ENCODE data around the gene ST3GAL3. TPM values are rescaled to one million over a fixed set of nuclear protein-coding genes. Genes with fewer than 3 reads are reported as not detected.

ST3GAL3 gene
- total RNA-seq, 1 experiment from 2014 or later, result 8.3 TPM

DNA sequence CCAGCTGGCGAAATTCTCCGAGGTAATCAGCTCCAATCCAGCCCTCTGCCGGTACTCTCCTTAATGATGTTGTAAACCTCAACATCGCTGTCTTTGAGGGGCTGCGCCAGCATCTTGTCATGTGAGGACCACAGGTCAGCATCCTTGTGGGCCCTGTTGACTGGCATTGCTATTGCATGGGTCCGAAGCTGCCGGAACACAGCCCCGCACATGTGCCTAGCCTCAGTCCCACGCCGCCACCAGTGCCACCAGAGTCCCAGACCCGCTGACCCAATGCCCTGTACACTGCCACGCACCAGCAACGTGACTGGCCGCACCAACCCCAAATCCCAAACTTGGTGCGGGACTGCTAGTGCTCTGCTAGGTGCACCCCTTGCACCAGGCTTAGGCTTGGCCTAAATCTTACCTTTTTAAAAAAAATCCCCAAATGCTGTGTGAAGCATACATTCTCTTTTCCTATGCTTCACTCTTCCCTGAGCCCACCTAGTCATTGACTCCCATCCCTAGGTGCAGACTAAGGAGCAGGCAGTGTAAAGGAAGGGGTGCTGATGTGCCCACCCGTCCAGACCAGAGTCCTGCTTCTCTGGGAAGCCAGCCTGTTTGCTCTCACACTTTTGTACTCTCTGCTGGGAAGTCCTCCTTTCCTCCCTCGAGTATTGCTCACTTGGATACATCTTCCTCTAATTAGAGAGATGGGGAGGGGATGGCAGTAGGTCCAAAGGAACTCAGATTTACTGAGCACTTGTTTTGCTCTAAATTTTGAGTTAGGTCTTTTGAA, 144.4 kb downstream of the ST3GAL3 start:
- Mint-ChIP-seq H3K36me3 (ENCODE audit: insufficient read depth in 1 of 3, low read depth in 3 of 3) (no peaks in the 10 kb centered on the region), H3K4me1 (peaks cover 7 to 16% of the 10 kb centered on the region in 2 experiments; a peak in 3 of 4 replicates), H3K4me3 (no peak overlapping the region)

More for the DNA sequence above, 144.4 kb downstream of the ST3GAL3 start:
- H3K9ac ChIP-seq (ENCODE audit: extremely low read depth, insufficient read length, low read length), result no peak overlapping the region
- no peak overlapping the region for H3K4me2 ChIP-seq (ENCODE audit: insufficient read depth, insufficient read length, low read length)
- H3K23ac ChIP-seq (ENCODE audit: insufficient read length, low read depth, low read length), result no peak overlapping the region
- H2AK5ac ChIP-seq (ENCODE audit: insufficient read length, low read length), result no peak overlapping the region
- no peak overlapping the region for H4K5ac ChIP-seq (ENCODE audit: insufficient read length, low read depth, low read length)
- H3K4me1 ChIP-seq (ENCODE audit: insufficient read depth, low read length), result no peaks in the 10 kb centered on the region
- no peaks in the 10 kb centered on the region for H3K79me2 ChIP-seq (ENCODE audit: insufficient read depth, low read length)
- no CpG with 5 or more reads among the region's 17 CpGs for WGBS (ENCODE audit: extremely low coverage, insufficient read length, low lambda C conversion rate)
- H3K27ac Mint-ChIP-seq, result peak overlapping the region in 1 of 3 experiments; percentile 34; a peak in 1 of 7 replicates
- H3K4ac ChIP-seq (ENCODE audit: low read depth, low read length), result no peak overlapping the region
- no peaks in the 10 kb centered on the region for H3K27me3 Mint-ChIP-seq (ENCODE audit: low read depth)
- no peaks in the 10 kb centered on the region for H3K9me3 Mint-ChIP-seq
- H2BK15ac ChIP-seq (ENCODE audit: low read depth, low read length), result no peak overlapping the region
- H2BK5ac ChIP-seq (ENCODE audit: insufficient read length, low read length), result no peak overlapping the region
- H2BK12ac ChIP-seq (ENCODE audit: insufficient read length, low read depth, low read length), result no peak overlapping the region
- no peak overlapping the region for H2AFZ ChIP-seq (ENCODE audit: low read length)
- no peaks in the 10 kb centered on the region for H4K20me1 ChIP-seq (ENCODE audit: control insufficient read depth, insufficient read depth, insufficient read length)
- H3K9me3 ChIP-seq (ENCODE audit: control insufficient read depth, low read depth, low read length), result no peaks in the 10 kb centered on the region
- H3K23me2 ChIP-seq (ENCODE audit: insufficient read length, low read depth, low read length, poor library complexity, severe bottlenecking), result no peaks in the 10 kb centered on the region
- H3K14ac ChIP-seq (ENCODE audit: insufficient read depth, low read length), result no peak overlapping the region
- no peak overlapping the region for H3K56ac ChIP-seq (ENCODE audit: insufficient read length, low read depth, low read length)
- no peak overlapping the region for H3K27ac ChIP-seq (ENCODE audit: insufficient read length, low read depth, low read length)
- H3K79me1 ChIP-seq (ENCODE audit: insufficient read depth, low read depth, low read length, poor library complexity, severe bottlenecking), result no peaks in the 10 kb centered on the region
- H2BK20ac ChIP-seq (ENCODE audit: low read depth, low read length, poor library complexity, severe bottlenecking), result no peak overlapping the region
- no peaks in the 10 kb centered on the region for H3K27me3 ChIP-seq (ENCODE audit: insufficient read depth, low read length)
- no peak overlapping the region for H4K8ac ChIP-seq (replicated peaks; ENCODE audit: insufficient read length, low read depth, low read length)
- H2BK120ac ChIP-seq (ENCODE audit: low read depth, low read length, poor library complexity, severe bottlenecking), result no peak overlapping the region
- H3T11ph ChIP-seq (ENCODE audit: low read length), result no peak overlapping the region
- no peak overlapping the region for H3K18ac ChIP-seq (ENCODE audit: insufficient read length, low read depth, low read length)
- H4K91ac ChIP-seq (ENCODE audit: insufficient read length, low read depth, low read length), result no peak overlapping the region
- DNase-seq, result no peak
- TF ChIP-seq, protein P1, sequence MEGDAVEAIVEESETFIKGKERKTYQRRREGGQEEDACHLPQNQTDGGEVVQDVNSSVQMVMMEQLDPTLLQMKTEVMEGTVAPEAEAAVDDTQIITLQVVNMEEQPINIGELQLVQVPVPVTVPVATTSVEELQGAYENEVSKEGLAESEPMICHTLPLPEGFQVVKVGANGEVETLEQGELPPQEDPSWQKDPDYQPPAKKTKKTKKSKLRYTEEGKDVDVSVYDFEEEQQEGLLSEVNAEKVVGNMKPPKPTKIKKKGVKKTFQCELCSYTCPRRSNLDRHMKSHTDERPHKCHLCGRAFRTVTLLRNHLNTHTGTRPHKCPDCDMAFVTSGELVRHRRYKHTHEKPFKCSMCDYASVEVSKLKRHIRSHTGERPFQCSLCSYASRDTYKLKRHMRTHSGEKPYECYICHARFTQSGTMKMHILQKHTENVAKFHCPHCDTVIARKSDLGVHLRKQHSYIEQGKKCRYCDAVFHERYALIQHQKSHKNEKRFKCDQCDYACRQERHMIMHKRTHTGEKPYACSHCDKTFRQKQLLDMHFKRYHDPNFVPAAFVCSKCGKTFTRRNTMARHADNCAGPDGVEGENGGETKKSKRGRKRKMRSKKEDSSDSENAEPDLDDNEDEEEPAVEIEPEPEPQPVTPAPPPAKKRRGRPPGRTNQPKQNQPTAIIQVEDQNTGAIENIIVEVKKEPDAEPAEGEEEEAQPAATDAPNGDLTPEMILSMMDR (conservative IDR thresholded peaks at IDR 0.05), result no peak
